ENCODE results near the gene GDI1.

GDI1 gene

GRCh38 chrX:154412468-154412867 is 24.5 kb upstream of the GDI1 start:
- TF ChIP-seq POU6F1 (CRISPR knock-in tag; IDR thresholded peaks at IDR 0.05; ENCODE audit: borderline replicate concordance, low read depth), result no peak
- no peak for TF ChIP-seq ARNTL (CRISPR knock-in tag; IDR thresholded peaks at IDR 0.05; ENCODE audit: borderline replicate concordance, low read depth)
- TF ChIP-seq ZFP30 (CRISPR knock-in tag; IDR thresholded peaks at IDR 0.05), result no peak
- no peak for TF ChIP-seq ZC3H10 (CRISPR knock-in tag; IDR thresholded peaks at IDR 0.05)
- TF ChIP-seq ZNF8 (CRISPR knock-in tag; IDR thresholded peaks at IDR 0.05), result no peak
- no peak for TF ChIP-seq ZNF70 (CRISPR knock-in tag; IDR thresholded peaks at IDR 0.05)
- no peak for TF ChIP-seq GLIS3 (CRISPR knock-in tag; IDR thresholded peaks at IDR 0.05)
- TF ChIP-seq OSR1 (CRISPR knock-in tag; IDR thresholded peaks at IDR 0.05), result no peak
- TF ChIP-seq ZNF565 (CRISPR knock-in tag; conservative IDR thresholded peaks at IDR 0.05; ENCODE audit: low read depth), result no peak
- no peak for TF ChIP-seq CREB5 (CRISPR knock-in tag; IDR thresholded peaks at IDR 0.05; ENCODE audit: low read depth)
- TF ChIP-seq TSHZ2 (CRISPR knock-in tag; IDR thresholded peaks at IDR 0.05), result no peak
- TF ChIP-seq ZFP3 (CRISPR knock-in tag; IDR thresholded peaks at IDR 0.05), result no peak
- TF ChIP-seq RARB (CRISPR knock-in tag; IDR thresholded peaks at IDR 0.05), result no peak
- TF ChIP-seq TOX (CRISPR knock-in tag; IDR thresholded peaks at IDR 0.05; ENCODE audit: borderline replicate concordance), result no peak
- TF ChIP-seq TCF4 (CRISPR knock-in tag; IDR thresholded peaks at IDR 0.05; ENCODE audit: borderline replicate concordance), result no peak
- no peak for TF ChIP-seq CSDC2 (CRISPR knock-in tag; IDR thresholded peaks at IDR 0.05)
- ATAC-seq, result no peak

- no peak for ATAC-seq
- TF ChIP-seq ZNF8 (CRISPR knock-in tag; IDR thresholded peaks at IDR 0.05) (no peak), ZC3H10 (CRISPR knock-in tag; IDR thresholded peaks at IDR 0.05) (no peak), TCF4 (CRISPR knock-in tag; IDR thresholded peaks at IDR 0.05; ENCODE audit: borderline replicate concordance) (no peak), ESRRG (CRISPR knock-in tag; IDR thresholded peaks at IDR 0.05) (no peak), ISL1 (CRISPR knock-in tag; IDR thresholded peaks at IDR 0.05) (no peak), BACH2 (CRISPR knock-in tag; IDR thresholded peaks at IDR 0.05; ENCODE audit: borderline replicate concordance) (no peak), RARB (CRISPR knock-in tag; IDR thresholded peaks at IDR 0.05) (no peak), PPARA (CRISPR knock-in tag; IDR thresholded peaks at IDR 0.05; ENCODE audit: borderline replicate concordance) (no peak), ZFP30 (CRISPR knock-in tag; IDR thresholded peaks at IDR 0.05) (no peak), OSR1 (CRISPR knock-in tag; IDR thresholded peaks at IDR 0.05) (no peak), CSRNP3 (CRISPR knock-in tag; IDR thresholded peaks at IDR 0.05) (no peak), GLIS3 (CRISPR knock-in tag; IDR thresholded peaks at IDR 0.05) (no peak), TSHZ2 (CRISPR knock-in tag; IDR thresholded peaks at IDR 0.05) (no peak), SNAI2 (CRISPR knock-in tag; IDR thresholded peaks at IDR 0.05) (no peak), ZFP3 (CRISPR knock-in tag; IDR thresholded peaks at IDR 0.05) (no peak), TOX (CRISPR knock-in tag; IDR thresholded peaks at IDR 0.05; ENCODE audit: borderline replicate concordance) (no peak), ARNTL (CRISPR knock-in tag; IDR thresholded peaks at IDR 0.05; ENCODE audit: borderline replicate concordance, low read depth) (no peak), POU6F1 (CRISPR knock-in tag; IDR thresholded peaks at IDR 0.05; ENCODE audit: borderline replicate concordance, low read depth) (no peak), CREB5 (CRISPR knock-in tag; IDR thresholded peaks at IDR 0.05; ENCODE audit: low read depth) (no peak), PATZ1 (CRISPR knock-in tag; IDR thresholded peaks at IDR 0.05; ENCODE audit: borderline replicate concordance) (no peak)
These were observed 23.8 kb upstream of the GDI1 start for GRCh38 chrX:154413142-154413541.

Measured in SK-N-SH treated with all-trans-retinoic acid at 6 μM for 48 hours (cell line).